Renal cortical epithelial cell (primary cell): ENCODE data around the gene TTYH2. TPM values are rescaled to one million over a fixed set of nuclear protein-coding genes. Genes with fewer than 3 reads are reported as not detected.
"Not testable (repeated sequence)": the region's sequence is repeated elsewhere in the genome, so short reads cannot be mapped to it uniquely, and the experiment has no call there.

ENCODE experiments used
- DNase-seq: peaks from one replicate; pipeline ENCODE4 v3.0.0-alpha.2; 2011; ENCODE audit warnings: low read depth
- total RNA-seq: library from RNA; depleted of rRNA; stranded (reverse); fragments of >200 nt; gene quantifications from 2 replicates; pipeline ENCODE4 v1.2.3, GENCODE V29; 2014

TTYH2 gene
- total RNA-seq, result under 0.01 and 0.60 TPM in 2 replicates

GRCh38 chr17:74212913-74213791, at the start of gene TTYH2:
TSS of gene TTYH2 (plus strand) at chr17:74213571. CDS start at chr17:74213588, 17 bp downstream.
- peak; percentile 68 for DNase-seq

GRCh38 chr17:74163836-74164235, 49.5 kb upstream of the TTYH2 start:
- no peak for DNase-seq

GRCh38 chr17:74164446-74165045, 48.8 kb upstream of the TTYH2 start:
- DNase-seq, result no peak

- no peak for DNase-seq
Observed at GRCh38 chr17:74165797-74166365, 47.5 kb upstream of the TTYH2 start.

GRCh38 chr17:74170924-74171323, 42.4 kb upstream of the TTYH2 start:
- no peak for DNase-seq

- no peak for DNase-seq
Observed at GRCh38 chr17:74172700-74173099, 40.7 kb upstream of the TTYH2 start.

- peak; percentile 34 for DNase-seq
Observed at GRCh38 chr17:74176546-74177001, 36.8 kb upstream of the TTYH2 start.

GRCh38 chr17:74177018-74177450, 36.3 kb upstream of the TTYH2 start:
- peak; percentile 64 for DNase-seq

GRCh38 chr17:74179576-74179975, 33.8 kb upstream of the TTYH2 start:
- no peak for DNase-seq

- no peak for DNase-seq
Observed at GRCh38 chr17:74180336-74180735, 33.0 kb upstream of the TTYH2 start.

- no peak for DNase-seq
Observed at GRCh38 chr17:74181341-74181740, 32.0 kb upstream of the TTYH2 start.

GRCh38 chr17:74182041-74182723, 31.2 kb upstream of the TTYH2 start:
- DNase-seq, result no peak

- DNase-seq, result no peak
Observed at GRCh38 chr17:74183411-74183810, 30.0 kb upstream of the TTYH2 start.

- DNase-seq, result no peak
Observed at GRCh38 chr17:74185571-74186185, 27.7 kb upstream of the TTYH2 start.

- no peak for DNase-seq
Observed at GRCh38 chr17:74186498-74186897, 26.9 kb upstream of the TTYH2 start.

- DNase-seq, result no peak
Observed at GRCh38 chr17:74187761-74188160, 25.6 kb upstream of the TTYH2 start.

- not testable (repeated sequence) for DNase-seq
Observed at GRCh38 chr17:74188687-74189086, 24.7 kb upstream of the TTYH2 start.

- peak; percentile 49 for DNase-seq
Observed at GRCh38 chr17:74190154-74190553, 23.2 kb upstream of the TTYH2 start.

- DNase-seq, result no peak
Observed at GRCh38 chr17:74190807-74191406, 22.5 kb upstream of the TTYH2 start.

GRCh38 chr17:74192950-74193781, 20.2 kb upstream of the TTYH2 start:
- DNase-seq, result peak; percentile 79
